22Rv1 (cell line): ENCODE results near the gene DDI2.

Experiments used
- ZFX ChIP-seq: fragments of 450-650 bp; IDR thresholded peaks from 2 replicates; pipeline ENCODE4 v1.6.1; 2017; ENCODE audit warnings: antibody characterized with exemption, borderline replicate concordance
- TF ChIP-seq, protein P1 (sequence below): fragments of 450-650 bp; IDR thresholded peaks from 2 replicates; pipeline ENCODE4 v1.5.1; 2017; ENCODE audit warnings: mild to moderate bottlenecking

DNA sequence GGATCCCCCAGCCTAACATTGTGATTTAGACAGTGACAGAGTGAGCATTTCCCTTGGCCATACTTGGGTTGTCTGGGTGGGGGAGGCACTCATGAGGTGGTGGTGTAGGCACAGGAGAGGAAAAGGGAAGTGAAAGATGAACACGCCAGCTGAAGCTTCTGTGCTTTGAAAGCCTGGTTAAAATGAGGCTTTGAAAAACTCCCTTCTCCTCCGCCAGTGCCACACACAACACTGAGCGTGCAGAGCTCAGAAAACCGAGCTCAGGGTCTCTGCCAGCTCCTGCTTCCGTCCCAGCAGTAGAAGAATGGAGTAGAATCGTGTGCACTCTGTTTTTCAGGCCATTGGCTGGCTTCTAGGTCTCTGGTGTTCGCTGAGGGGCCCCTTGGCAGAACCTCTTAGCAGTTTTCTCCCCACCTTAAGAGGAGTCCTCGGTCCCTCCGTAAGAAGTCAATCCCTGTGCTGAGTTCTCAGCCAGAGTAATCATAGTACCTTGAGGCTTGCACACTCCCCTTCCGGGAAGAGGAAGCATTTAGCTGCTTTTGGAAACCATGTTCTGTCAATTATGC, 79.8 kb downstream of the DDI2 start:
- TF ChIP-seq, protein P1, sequence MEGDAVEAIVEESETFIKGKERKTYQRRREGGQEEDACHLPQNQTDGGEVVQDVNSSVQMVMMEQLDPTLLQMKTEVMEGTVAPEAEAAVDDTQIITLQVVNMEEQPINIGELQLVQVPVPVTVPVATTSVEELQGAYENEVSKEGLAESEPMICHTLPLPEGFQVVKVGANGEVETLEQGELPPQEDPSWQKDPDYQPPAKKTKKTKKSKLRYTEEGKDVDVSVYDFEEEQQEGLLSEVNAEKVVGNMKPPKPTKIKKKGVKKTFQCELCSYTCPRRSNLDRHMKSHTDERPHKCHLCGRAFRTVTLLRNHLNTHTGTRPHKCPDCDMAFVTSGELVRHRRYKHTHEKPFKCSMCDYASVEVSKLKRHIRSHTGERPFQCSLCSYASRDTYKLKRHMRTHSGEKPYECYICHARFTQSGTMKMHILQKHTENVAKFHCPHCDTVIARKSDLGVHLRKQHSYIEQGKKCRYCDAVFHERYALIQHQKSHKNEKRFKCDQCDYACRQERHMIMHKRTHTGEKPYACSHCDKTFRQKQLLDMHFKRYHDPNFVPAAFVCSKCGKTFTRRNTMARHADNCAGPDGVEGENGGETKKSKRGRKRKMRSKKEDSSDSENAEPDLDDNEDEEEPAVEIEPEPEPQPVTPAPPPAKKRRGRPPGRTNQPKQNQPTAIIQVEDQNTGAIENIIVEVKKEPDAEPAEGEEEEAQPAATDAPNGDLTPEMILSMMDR: no peak
- TF ChIP-seq ZFX: no peak
